T-helper 1 cell (primary cell): ENCODE results near the gene KICS2.
"Not testable (repeated sequence)": the region's sequence is repeated elsewhere in the genome, so short reads cannot be mapped to it uniquely, and the experiment has no call there.

Experiments
- DNase-seq, 5 donors: peaks; one replicate each; pipeline ENCODE4 v3.0.0-alpha.2; 2012 to 2020
- total RNA-seq, 4 donors: gene quantifications; one replicate each; lab custom pipeline; 2026; lab: John Stamatoyannopoulos, UW

The KICS2 gene
- 14.0 to 24.6 (median 18.6) reads per million in 4 donors for total RNA-seq

DNA sequence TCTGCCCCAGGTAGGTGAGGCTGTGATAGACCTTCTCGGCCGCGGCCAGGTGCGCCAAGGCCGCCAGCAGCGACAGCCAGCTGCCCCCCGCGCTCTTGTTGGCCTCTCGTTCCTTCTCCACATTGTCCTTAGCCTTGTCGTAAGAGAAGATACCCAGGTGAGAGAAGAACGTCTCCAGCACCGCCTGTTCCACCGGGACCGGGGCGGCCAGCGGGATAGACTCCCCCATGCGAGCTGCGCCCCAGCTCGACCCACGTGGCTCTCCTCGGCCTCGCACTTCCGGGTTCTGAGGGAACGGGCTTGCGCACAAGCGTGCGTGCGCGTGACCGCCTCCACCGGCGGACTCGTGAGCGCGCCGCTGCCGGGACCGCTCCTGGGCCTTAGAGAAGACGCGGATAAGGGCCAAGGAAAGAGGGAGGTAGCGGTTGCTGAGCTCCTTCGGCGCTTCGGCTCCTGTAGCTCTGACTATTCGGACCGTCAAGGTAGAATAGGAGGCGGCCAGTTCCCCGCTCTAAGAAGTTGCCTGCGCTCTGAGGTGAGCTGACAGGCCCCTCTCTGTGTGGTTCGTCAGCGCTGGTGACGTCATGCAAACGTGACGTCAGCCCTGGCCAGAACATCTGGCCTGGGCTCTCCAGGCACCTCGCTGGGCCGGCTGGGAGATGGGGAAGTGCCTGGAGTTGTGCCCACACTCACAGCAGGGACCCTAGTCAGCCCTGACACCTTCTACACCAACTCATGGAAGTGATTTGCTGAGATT is at the start of gene KICS2:
Gene KICS2 (minus strand): TSS at position 288 of the 757 bp plus-strand sequence. CDS start 59 bp downstream, at position 229.
- DNase-seq: peak; percentile 78 to 94 (median 83)

- no peak for DNase-seq
Measured at GRCh38 chr12:64270411-64270810, 48.3 kb upstream of the KICS2 start.

DNA sequence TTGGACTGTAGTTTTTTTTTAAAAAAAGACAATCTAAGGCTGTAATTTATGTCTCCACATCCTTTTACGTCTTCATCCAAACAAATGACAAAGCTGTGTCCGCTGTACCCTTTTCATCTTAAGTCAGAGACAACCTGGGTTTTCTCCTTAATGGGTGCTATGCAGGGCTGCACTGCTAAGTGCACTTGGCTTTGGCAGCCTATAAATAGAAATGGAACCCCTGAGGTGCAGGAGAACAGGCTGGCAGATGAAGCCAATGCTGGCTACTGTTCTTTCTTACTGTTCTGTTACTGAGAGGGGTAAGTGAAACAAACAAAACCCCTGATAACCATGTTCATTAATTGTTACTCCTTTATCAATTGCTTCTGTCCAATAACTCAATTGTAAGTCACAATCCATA is 47.1 kb upstream of the KICS2 start:
- DNase-seq: no peak

DNA sequence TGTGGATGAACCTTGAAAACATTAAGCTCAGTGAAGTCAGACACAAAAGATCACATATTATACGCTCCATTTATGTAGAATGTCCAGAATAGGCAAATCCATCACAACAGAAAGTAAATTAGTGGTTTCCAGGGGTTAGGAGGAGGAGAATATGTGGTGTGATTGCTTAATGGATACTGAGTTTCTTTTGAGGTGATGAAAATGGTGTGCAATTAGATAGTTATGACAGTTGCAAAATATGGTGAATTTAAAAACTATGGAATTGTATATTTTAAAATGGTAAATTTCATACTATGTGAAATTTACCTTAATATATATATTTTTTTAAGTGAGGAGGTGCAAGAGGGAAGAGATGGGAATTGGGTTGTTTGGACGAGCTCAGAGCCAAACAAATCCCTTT is 46.3 kb upstream of the KICS2 start:
- no peak for DNase-seq

DNA sequence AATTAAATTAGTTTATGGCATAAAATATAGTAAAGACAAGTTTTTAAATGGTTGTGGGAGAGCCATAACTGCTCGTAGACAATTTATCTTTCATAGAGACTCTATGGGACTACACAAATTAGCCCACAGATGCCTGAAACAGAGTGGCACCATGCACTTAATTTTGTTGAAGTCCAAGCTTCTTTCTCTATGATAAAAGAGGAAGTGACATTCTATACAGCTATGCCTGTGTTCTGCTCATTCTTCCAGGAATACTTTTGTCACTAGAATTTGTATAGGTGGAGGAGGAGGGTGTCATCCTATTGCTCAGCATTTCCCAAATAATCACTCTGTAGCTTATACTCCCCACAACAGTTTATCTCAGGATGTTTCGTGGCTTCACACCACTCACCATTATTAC is 43.7 kb upstream of the KICS2 start:
- DNase-seq: no peak

DNA sequence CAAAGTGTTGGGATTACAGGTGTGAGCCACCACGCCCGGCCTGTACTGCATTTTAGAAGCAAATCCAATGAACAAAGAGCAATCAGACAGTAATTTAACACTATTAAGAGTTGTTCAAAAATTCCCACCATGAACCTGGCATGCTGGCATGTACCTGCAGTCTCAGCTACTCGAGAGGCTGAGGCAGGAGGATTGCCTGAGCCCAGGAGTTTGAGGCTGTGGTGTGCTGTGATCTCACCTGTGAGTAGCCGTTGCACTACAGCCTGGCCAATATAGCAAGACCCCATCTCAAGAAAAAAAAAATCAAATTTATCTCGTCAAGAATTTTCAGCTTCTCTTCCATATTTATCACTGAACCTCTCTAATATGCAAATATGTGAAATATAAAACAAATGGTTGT is 39.7 kb upstream of the KICS2 start:
- DNase-seq: no peak

- DNase-seq: no peak
Measured at GRCh38 chr12:64258576-64258975, 36.5 kb upstream of the KICS2 start.

GRCh38 chr12:64256166-64256800 is 34.2 kb upstream of the KICS2 start:
- peak in 1 of 5 donors; percentile 29 for DNase-seq

GRCh38 chr12:64255249-64255648 is 33.2 kb upstream of the KICS2 start:
- DNase-seq: no peak

DNA sequence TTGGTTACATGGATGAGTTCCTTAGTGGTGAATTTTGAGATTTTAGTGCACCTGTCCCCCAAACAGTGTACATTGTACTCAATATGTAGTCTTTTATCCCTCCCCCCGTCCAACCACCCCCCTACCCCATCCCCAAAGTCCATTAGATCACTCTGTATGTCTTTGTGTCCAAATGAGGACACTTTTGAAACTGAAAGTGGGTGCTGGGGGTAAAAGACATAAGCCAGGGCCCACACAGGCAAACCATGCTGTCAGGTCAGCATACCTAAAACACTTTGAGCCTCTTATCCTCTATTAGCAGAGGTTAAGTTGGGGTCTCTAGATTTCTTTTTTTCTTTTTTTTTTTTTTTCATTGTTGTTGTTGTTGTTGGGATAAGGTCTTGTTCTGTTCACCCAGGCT is 31.3 kb upstream of the KICS2 start:
- no peak for DNase-seq

DNA sequence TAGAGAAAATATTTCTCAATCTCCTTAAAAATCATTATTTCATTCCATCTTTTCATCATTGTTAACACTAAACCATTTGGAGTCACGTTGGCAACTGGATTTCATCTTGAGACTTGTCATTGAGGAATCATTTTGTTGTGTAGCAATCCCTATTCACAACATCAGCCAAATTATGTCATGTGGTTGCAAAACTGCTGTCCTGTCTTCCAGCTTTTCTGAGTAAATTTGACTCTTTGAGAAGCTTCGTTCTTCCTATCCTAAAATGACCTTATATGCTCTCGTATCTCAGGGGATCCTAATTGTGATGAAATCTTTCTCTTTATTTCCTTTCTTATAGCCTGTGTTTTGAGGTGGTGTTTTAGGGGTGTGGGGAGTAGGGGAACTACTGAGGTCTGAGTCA is 30.6 kb upstream of the KICS2 start:
- DNase-seq: no peak

DNA sequence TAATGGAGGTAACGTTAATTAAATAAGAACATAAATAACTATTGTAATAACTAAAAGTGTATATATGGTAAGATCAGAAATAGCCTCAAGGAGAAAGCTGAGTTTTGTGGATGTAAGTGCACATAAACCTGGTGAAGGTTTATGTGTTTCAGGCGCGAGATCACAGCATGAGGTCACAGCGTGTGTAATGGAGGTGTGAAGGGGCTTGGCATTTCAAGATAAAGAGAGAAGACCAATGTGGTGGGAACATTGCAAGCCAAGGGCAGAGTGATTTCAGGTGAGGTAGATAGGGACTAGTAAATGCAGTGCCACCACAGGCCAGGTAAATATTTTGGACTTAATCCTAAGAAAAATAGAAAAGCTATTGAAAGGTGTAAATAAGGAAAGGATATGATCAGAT is 21.7 kb upstream of the KICS2 start:
- DNase-seq: no peak

DNA sequence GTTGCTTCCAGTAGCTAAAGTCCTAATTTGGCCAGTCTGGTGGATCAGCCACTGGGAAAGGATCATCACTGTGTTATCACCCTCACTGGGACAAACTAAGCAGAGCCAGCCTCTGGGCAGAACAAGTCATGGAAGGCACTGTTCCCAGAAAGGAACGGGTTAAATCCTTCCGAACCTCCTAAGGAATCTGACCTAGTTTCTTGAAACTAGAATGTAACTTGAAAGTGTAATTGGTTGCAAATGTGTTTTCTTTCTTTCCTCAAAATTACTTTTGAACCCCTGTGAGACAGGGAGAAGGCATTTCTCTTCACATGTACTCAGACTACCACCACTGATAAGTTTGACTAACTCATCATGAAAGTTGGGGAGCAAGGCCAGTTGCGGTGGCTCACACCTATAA is 18.7 kb upstream of the KICS2 start:
- no peak for DNase-seq

- no peak for DNase-seq
Measured at GRCh38 chr12:64237382-64237781, 15.3 kb upstream of the KICS2 start.

DNA sequence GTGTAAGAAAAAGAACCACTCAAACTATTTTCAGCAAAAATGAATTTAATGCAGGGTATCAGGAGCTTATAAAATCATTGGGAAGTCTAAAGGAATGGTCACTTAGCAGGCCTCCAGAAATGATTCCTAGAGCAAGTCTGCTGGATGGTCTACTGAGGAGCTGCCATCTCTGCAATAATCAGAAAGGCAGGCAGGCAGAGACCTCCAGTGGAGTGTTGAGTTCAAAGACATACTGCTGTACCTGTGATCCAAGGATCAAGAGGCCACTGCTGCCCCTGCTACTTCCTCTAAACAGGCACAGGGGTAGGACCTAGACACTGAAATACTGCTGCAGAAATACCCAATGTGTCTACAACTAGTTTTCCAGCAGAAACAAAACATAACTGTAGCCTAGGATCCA is 14.5 kb upstream of the KICS2 start:
- no peak for DNase-seq

GRCh38 chr12:64232196-64232595 is 10.1 kb upstream of the KICS2 start:
- no peak for DNase-seq

- DNase-seq: no peak
Measured at GRCh38 chr12:64229796-64230195, 7.7 kb upstream of the KICS2 start.

GRCh38 chr12:64229240-64229639 is 7.1 kb upstream of the KICS2 start:
- DNase-seq: no peak

- no peak for DNase-seq
Measured at GRCh38 chr12:64225626-64226025, 3.5 kb upstream of the KICS2 start.

GRCh38 chr12:64221651-64222008 is 466 bp downstream of the KICS2 start:
- DNase-seq: peak in 3 of 5 donors; percentile 27 to 42 (median 38)

- DNase-seq: no peak
Measured at GRCh38 chr12:64220046-64220445, 2.0 kb downstream of the KICS2 start.

- DNase-seq: no peak
Measured at GRCh38 chr12:64219145-64219544, 3.0 kb downstream of the KICS2 start.

- no peak for DNase-seq
Measured at GRCh38 chr12:64218597-64218996, 3.5 kb downstream of the KICS2 start.

DNA sequence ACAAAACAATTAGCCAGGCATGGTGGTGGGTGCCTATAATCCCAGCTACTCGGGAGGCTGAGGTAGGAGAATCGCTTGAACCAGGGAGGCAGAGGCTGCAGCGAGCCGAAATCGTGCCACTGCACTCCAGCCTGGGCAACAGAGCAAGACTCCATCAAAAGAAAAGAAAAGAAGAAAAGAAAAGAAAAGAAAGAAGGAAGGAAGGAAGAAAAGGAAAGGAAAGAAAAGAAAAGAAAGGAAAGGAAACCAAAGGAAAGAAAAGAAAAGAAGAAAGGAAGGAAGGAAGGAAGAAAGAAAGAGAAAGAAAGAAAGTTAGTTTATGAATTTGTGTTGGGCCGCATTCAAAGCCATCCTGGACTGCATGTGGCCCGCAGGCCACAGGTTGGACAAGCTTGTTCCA is 4.5 kb downstream of the KICS2 start:
- not testable (repeated sequence) for DNase-seq

DNA sequence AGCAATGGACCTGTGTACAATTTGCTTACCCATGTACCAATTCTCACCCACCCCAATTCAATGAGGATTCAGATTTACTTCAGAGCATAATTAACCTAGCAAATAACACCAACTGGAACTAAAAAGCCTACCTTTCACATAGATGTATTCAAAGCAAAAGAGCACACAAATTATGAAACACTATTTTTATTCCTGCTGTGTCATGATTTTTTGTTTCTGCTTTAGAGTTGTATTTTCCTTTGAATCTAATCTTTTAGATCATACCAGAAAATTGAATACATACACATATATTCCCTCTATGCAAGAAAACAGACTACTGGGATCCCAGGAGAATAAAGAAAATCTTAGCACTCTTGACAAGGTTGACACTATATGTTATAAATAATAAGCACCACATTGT is 5.9 kb downstream of the KICS2 start:
- no peak for DNase-seq
